Forelimb muscle (tissue), 1 donor: ENCODE data around the gene VMAC. TPM values are rescaled to one million over a fixed set of nuclear protein-coding genes. Genes with fewer than 3 reads are reported as not detected.
"Not testable (repeated sequence)": the region's sequence is repeated elsewhere in the genome, so short reads cannot be mapped to it uniquely, and the experiment has no call there.

ENCODE experiments used
- DNase-seq: peaks from one replicate; pipeline ENCODE4 v3.0.0-alpha.2; 2013; ENCODE audit warnings: low read depth
- polyA plus RNA-seq: library from polyadenylated mRNA; unstranded; fragments of 120-200 nt; gene quantifications from one replicate; pipeline ENCODE4 v1.2.1, GENCODE V29; 2013; ENCODE audit not compliant: insufficient read length

Gene VMAC
- polyA plus RNA-seq = 4.3 TPM

DNA sequence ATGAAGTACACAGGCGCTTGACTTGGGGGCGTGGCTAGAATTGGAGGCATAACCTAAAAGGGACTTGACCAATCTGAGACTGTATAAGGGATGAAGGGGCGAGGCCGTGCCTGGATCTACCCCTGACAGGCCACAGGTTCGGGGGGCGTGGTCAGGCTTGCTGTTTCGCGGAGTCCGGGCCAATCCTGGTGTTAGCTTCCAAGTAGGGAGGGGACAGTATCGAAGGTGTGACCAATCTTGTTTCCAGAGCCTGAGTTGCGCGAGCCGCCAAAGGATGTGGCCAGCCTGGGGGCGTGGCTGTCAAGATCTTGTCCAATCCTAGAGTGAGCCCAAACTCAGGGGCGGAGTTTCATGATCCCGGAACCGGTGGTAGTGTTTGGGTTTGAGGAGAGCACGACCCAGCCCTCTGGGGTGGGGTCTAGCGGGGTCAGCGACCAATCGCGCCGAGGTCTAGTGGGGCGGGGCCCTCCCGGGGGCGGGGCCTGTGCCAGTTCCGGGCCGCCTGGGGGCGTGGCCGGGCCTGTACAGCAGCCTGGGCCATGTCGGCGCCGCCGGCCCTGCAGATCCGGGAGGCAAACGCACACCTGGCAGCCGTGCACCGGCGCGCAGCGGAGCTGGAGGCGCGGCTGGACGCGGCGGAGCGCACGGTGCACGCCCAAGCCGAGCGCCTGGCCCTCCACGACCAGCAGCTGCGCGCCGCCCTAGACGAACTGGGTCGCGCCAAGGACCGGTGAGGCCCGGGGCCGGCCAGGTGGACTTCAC, at the start of gene VMAC:
VMAC (plus strand) TSS at position 521 of the 762 bp plus-strand sequence; CDS start at position 540, 19 bp downstream.
- peak; percentile 100 for DNase-seq

GRCh38 chr19:5855151-5855550, 49.5 kb upstream of the VMAC start:
- DNase-seq = not testable (repeated sequence)

DNA sequence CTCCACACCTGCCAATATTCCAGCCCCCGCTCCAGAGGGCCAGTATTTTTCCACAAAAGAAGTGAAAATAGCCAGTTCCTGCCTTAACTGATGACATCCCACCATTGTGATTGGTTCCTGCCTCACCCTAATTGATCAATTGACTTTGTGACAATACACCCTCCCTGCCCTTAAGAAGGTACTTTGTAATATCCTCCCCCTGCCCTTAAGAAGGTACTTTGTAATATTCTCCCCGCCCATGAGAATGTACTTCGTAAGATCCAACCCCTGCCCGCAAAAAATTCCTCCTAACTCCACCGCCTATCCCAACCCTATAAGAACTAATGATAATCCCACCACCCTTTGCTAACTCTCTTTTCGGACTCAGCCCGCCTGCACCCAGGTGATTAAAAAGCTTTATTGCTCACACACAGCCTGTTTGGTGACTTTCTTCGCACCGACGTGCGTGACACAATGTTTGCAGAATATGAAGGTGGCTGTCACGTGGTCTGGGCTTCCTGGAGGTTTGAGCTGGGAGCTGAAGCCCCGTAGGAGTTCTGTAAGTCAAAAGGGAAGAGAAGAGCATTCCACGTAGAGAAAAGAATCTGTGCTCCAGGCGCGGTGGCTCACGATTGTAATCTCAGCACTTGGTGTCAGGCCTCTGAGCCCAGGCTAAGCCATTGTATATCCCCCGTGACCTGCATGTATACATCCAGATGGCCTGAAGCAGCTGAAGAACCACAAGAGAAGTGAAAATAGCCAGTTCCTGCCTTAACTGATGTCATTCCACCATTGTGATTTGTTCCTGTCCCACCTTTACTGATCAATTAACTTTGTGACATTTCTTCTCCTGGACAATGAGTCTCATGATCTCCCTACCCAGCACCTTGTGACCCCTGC, 47.2 kb upstream of the VMAC start:
- DNase-seq = no peak

GRCh38 chr19:5863030-5863665, 41.5 kb upstream of the VMAC start:
- no peak for DNase-seq

GRCh38 chr19:5864013-5864720, 40.5 kb upstream of the VMAC start:
- no peak for DNase-seq

- no peak for DNase-seq
Measured at GRCh38 chr19:5864725-5865486, 39.8 kb upstream of the VMAC start.

DNA sequence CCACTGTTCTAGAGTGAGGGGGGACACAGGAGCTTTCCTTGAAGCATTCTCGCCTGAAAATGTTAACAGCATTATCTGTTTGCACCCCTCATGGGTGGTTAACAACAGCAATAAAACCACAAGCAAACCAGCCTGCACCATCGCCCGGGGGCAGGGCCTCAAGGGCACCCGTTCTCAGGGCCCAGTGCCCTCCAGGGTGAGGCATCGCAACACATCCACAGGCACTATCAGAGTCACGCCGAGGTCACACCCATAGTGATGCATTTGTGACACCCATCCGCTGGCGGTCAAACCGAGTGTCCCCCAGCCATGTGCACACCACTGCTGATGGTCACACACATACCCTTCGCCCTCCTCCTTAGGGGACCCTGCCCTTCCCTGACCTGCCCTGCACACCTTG, 38.9 kb upstream of the VMAC start:
- DNase-seq = no peak

GRCh38 chr19:5867201-5868136, 37.2 kb upstream of the VMAC start:
- DNase-seq = no peak

DNA sequence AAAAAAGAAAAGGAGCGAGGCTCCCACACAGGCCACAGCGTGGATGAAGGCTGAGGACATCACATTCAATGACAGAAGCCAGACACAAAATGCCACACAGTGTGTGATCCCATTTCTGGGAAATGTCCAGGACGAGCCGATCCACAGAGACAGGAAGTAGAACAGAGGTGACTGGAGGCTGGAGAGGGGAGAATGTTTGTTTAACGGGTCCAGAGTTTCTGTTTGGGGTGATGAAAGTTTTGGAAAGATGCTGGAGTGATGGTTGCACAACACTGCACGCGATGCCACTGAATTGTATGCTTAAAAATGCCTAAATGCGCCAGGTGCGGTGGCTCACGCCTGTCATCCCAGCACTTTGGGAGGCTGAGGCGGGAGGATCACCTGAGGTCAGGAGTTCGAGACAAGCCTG, 33.7 kb upstream of the VMAC start:
- no peak for DNase-seq

- DNase-seq = no peak
Measured at GRCh38 chr19:5873617-5874199, 31.0 kb upstream of the VMAC start.

DNA sequence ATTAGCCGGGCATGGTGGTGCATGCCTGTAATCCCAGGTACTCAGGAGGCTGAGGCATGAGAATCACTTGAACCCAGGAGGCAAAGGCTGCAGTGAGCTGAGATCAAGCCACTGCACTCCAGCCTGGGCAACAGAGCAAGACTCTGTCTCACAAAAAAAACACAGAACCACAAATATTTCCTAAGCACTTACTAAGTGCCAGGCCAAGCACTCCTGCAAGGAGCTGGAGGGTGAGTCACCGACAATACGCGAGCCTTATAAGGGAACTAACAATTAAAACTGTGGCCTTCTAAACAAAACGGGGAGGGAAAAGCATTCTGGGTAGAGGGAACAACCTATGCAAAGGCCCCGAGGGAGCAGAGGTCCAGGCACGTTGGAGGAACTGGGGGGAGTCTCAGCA, 30.2 kb upstream of the VMAC start:
- not testable (repeated sequence) for DNase-seq

- DNase-seq = no peak
Measured at GRCh38 chr19:5877427-5877826, 27.2 kb upstream of the VMAC start.

DNA sequence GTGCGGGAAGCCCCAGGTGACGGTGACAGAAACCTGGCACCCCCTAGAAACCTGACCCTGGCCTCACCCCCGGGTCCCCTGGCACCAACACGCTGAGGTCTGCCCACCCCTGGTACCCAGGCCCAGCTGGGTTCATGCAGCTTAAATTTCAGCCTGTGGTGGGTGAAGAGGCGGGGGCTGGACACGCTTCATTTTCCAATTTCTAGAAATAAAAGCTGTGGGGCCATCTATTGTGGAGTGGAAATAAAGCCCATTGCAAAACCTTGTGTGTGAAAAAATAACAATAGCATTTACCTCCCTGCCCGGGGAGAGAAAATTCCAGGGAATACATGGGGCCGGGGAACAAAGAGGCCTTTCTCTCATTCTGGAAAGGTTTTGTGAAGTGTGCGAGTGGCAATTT, 26.8 kb upstream of the VMAC start:
- no peak for DNase-seq

DNA sequence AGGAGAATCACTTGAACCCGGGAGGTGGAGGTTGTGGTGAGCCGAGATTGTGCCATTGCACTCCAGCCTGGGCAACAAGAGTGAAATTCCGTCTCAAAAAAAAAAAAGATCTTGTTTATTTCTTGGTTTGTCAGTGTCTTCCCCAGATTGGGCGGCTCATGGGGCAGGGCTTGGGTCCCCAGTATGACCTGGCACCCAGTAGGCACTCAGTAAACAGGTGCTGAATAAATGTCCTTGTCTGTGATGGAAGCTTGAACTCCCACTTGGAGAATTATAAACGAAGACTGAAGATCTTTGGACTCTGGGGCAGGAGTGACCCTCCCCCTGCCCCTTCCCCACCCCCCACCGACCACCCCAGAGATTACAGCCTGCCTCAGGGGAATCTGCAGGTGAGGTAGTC, 24.5 kb upstream of the VMAC start:
- DNase-seq = no peak

- DNase-seq = no peak
Measured at GRCh38 chr19:5880604-5881078, 24.0 kb upstream of the VMAC start.

DNA sequence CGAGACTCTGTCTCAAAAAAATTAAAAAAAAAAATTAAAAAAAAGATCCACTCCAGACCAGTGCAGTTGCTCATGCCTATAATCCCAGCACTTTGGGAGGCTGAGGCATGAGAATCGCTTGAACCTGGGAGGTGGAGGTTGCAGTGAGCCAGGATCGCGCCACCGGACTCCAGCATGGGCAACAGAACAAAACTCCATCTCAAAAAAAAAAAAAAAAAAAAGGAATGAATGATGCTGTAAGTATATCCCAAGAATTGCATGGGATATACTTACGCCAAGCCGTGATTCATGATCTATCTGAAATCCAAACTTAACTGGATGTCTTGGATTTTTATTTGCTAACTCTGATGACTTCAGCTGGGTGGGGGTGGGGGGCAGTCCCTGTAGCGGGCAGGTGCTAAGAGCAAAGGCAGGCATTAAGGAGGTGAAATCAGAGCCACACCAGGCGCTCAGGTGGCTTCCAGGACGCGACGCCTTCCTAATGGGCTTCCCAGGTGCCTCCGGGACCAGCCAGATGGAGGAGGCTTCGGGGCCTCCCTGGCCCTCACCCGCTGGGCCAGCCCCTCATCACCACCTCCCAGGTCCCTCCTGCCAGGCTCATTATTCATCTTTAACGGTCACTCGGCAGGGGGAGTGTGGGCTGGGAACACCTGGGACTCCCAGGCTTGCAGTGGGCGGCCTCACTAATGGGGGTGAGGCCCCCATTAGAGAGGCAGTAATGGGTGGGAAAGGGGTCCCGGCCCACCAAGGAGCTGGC, 23.0 kb upstream of the VMAC start:
- DNase-seq = no peak

- no peak for DNase-seq
Measured at GRCh38 chr19:5882421-5882968, 22.2 kb upstream of the VMAC start.
